OCI-LY3 (cell line): ENCODE data around the gene THAP6.

Source experiments
- EZH2phosphoT487 ChIP-seq: fragments of 200-600 bp; shearing (Covaris generic); IDR thresholded peaks from 2 replicates; pipeline ENCODE4 v1.6.1; 2018; ENCODE audit warnings: antibody characterized with exemption, mixed run types, low read depth
- TF ChIP-seq, protein P1 (sequence below): fragments of 200-600, 300-600 bp; sonication (generic); IDR thresholded peaks from 2 replicates; pipeline ENCODE4 v1.5.1; 2014; ENCODE audit warnings: antibody characterized with exemption, low read length, low read depth

DNA sequence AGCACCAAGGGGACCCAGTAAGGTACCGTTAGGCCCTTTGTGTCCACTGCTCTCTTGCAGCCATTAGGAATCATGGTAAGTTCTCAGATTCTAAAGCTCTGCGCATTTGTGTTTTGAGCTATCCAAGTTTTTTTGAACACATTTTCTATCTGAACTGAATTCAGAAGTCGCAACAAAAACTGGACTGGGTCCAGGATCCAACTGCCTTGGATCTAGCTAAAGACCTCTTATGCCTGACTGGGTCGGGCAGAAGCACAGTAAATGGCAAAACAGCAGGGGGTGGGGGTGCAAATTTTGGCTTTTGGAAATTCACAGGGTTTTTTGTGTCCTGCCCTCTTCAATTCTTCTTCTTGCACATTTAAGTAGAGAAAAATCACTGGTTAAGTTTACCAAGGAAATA lies 30.1 kb upstream of the THAP6 start:
- TF ChIP-seq, protein P1, sequence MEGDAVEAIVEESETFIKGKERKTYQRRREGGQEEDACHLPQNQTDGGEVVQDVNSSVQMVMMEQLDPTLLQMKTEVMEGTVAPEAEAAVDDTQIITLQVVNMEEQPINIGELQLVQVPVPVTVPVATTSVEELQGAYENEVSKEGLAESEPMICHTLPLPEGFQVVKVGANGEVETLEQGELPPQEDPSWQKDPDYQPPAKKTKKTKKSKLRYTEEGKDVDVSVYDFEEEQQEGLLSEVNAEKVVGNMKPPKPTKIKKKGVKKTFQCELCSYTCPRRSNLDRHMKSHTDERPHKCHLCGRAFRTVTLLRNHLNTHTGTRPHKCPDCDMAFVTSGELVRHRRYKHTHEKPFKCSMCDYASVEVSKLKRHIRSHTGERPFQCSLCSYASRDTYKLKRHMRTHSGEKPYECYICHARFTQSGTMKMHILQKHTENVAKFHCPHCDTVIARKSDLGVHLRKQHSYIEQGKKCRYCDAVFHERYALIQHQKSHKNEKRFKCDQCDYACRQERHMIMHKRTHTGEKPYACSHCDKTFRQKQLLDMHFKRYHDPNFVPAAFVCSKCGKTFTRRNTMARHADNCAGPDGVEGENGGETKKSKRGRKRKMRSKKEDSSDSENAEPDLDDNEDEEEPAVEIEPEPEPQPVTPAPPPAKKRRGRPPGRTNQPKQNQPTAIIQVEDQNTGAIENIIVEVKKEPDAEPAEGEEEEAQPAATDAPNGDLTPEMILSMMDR: no peak
- no peak for TF ChIP-seq EZH2phosphoT487
